Measurements from ENCODE around the gene POLR1D.
"Not testable (repeated sequence)": the region's sequence is repeated elsewhere in the genome, so short reads cannot be mapped to it uniquely, and the experiment has no call there.

The POLR1D gene

DNA sequence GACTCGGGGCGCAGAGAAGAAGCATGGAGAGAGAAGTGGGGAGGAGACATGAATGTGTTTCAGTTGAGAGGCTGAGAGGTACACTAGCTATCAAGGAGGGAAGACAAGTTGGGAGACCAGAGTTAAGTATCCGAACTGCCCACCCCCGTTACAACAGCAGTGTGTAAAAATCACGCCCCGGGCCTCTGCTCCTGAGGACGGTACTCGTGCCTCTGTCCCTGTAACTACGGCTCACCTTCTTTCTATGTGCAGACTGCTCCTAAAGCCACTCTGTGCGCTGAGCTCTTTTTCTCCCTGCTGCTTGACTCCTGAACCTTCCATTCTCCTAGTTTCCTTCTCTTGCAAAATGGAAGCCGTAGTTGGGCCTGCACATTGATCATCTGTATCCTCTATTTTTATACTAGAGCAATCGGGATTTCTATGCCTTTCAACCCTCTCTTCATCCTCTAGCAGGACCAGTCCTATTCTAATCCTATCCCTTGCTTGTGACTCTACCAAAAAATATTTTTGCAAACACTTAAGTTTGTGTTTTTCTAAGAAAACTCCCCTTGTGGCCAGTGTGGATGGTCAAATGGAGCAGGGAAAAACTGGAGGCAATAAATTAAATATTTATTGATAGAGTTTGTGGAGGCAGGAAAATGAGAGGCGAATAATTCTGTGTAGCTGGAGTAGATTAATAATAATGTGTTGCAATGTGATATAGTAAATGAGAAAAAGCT, 569 bp downstream of the POLR1D start:
- Mint-ChIP-seq H3K4me3 (peak overlapping the region; percentile 86), H3K4me1 (ENCODE audit: low read depth) (peaks cover 73% of the 10 kb centered on the region), H3K27ac (peak overlapping the region; percentile 87), H3K9me3 (no peaks in the 10 kb centered on the region), H3K27me3 (no peaks in the 10 kb centered on the region), H3K36me3 (ENCODE audit: low read depth) (peaks cover 51% of the 10 kb centered on the region)
- intact Hi-C loops (cut with micrococcal nuclease): loop anchor here (5.0 kb wide), 1 partner anchor 1035 kb away; the partner anchor contains the start of gene POMP

DNA sequence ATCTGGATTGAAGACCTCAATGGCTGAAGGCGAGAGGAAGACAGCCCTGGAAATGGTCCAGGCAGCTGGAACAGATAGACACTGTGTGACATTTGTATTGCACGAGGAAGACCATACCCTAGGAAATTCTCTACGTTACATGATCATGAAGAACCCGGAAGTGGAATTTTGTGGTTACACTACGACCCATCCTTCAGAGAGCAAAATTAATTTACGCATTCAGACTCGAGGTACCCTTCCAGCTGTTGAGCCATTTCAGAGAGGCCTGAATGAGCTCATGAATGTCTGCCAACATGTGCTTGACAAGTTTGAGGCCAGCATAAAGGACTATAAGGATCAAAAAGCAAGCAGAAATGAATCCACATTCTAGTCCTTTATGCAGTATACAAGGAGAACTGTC, 1.2 kb downstream of the POLR1D start:
- intact Hi-C loops (cut with micrococcal nuclease): loop anchor here (5.0 kb wide), 1 partner anchor 1034 kb away; the partner anchor contains the start of gene POMP
- peaks cover 54% of the 10 kb centered on the region for H3K36me3 Mint-ChIP-seq (ENCODE audit: low read depth)
- no peaks in the 10 kb centered on the region for H3K9me3 Mint-ChIP-seq
- H3K4me3 Mint-ChIP-seq: no peak overlapping the region
- no peaks in the 10 kb centered on the region for H3K27me3 Mint-ChIP-seq
- peaks cover 73% of the 10 kb centered on the region for H3K4me1 Mint-ChIP-seq (ENCODE audit: low read depth)
- H3K27ac Mint-ChIP-seq: no peak overlapping the region

DNA sequence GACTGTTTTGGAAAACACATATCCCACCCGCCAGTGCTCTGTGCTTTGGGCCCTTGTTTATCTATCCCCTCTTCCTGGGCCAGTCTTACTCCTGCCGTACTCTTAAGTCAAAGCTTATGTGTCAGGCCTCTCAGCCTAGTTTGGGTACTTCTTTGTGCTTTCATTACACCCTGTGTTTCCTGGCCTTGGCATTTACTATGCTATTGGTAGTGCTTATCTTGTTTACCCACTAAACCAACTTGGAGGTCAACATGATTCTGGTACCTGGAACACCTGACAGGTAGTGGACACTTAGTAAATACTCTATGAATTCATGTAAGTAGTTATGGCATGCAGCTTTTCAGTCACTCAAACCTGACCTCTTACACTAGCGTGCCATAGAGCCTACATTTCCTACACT, 2.4 kb downstream of the POLR1D start:
- peaks cover 66% of the 10 kb centered on the region for H3K4me1 Mint-ChIP-seq (ENCODE audit: low read depth)
- H3K36me3 Mint-ChIP-seq (ENCODE audit: low read depth): peaks cover 59% of the 10 kb centered on the region
- H3K27ac Mint-ChIP-seq: no peak overlapping the region
- no peaks in the 10 kb centered on the region for H3K27me3 Mint-ChIP-seq
- no peak overlapping the region for H3K4me3 Mint-ChIP-seq
- intact Hi-C loops (cut with micrococcal nuclease): loop anchor here (5.0 kb wide), 1 partner anchor 1033 kb away; the partner anchor contains the start of gene POMP
- no peaks in the 10 kb centered on the region for H3K9me3 Mint-ChIP-seq

DNA sequence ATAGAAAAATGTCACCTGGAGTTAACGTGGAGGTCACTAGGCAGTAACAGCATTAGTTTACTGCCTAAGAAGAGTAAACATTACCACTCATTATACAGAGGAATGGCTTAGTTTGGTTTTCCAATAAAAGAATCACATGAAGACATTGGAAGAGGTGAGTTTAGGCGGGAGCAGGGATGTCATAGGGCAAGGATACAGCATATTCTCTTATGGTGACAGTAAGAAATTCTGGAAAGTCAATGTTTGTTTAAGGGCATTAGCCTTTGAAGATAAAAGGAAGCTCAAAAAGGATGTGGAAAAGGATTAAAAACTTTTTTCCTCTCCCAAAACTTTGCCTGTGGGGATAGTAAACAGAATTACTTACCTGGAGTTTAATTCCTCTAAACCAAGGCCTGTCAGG, 4.1 kb downstream of the POLR1D start:
- H3K36me3 Mint-ChIP-seq (ENCODE audit: low read depth): peaks cover 58% of the 10 kb centered on the region
- H3K27me3 Mint-ChIP-seq: no peaks in the 10 kb centered on the region
- H3K4me1 Mint-ChIP-seq (ENCODE audit: low read depth): peaks cover 59% of the 10 kb centered on the region
- no peak overlapping the region for H3K4me3 Mint-ChIP-seq
- no peak overlapping the region for H3K27ac Mint-ChIP-seq
- no peaks in the 10 kb centered on the region for H3K9me3 Mint-ChIP-seq
- intact Hi-C loops (cut with micrococcal nuclease): no loop called here

DNA sequence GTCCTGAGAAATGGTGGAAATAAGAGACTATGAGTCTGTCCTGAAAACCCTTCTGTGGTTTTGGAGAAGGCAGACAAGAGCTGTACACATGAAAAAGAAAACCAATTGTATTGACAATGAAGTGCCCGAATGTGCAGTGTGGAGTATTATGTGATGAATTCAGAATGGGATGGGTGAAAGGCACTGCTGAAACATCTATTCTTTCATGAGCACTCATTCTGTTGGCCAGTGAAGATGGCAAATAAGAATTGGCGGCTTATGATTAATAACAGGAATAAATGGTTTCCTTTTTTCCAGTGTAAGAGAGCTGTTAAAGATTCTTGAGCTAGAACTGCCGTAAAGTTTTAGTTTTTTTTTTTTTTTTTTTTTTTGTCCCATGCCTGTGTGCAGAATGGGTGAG, 5.7 kb downstream of the POLR1D start:
- peaks cover 61% of the 10 kb centered on the region for H3K4me1 Mint-ChIP-seq (ENCODE audit: low read depth)
- intact Hi-C loops (cut with micrococcal nuclease): no loop called here
- no peak overlapping the region for H3K4me3 Mint-ChIP-seq
- no peaks in the 10 kb centered on the region for H3K27me3 Mint-ChIP-seq
- H3K36me3 Mint-ChIP-seq (ENCODE audit: low read depth): peaks cover 61% of the 10 kb centered on the region
- H3K9me3 Mint-ChIP-seq: no peaks in the 10 kb centered on the region
- H3K27ac Mint-ChIP-seq: no peak overlapping the region

DNA sequence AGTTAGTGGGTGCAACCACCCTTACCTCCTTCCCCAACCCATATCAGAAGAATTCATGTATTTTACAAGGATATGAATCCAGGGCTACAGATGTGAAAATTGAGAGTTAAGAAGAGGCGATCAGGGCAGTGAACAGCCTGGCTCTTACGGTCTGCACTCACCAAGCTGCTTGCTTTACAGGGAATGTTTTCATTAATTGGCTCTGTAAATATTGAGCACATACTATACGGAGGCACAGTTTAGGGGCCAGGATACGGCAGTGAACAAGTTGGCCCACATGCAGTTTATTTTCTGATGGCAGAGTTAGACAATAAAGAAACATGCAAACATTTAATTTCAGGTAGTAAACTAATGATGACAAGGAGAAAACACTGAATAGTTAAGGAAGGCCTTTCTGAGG, 6.4 kb downstream of the POLR1D start:
- Mint-ChIP-seq H3K4me1 (ENCODE audit: low read depth) (peaks cover 54% of the 10 kb centered on the region), H3K4me3 (no peak overlapping the region), H3K27me3 (no peaks in the 10 kb centered on the region), H3K36me3 (ENCODE audit: low read depth) (peaks cover 62% of the 10 kb centered on the region), H3K27ac (no peak overlapping the region), H3K9me3 (no peaks in the 10 kb centered on the region)
- intact Hi-C loops (cut with micrococcal nuclease): no loop called here

DNA sequence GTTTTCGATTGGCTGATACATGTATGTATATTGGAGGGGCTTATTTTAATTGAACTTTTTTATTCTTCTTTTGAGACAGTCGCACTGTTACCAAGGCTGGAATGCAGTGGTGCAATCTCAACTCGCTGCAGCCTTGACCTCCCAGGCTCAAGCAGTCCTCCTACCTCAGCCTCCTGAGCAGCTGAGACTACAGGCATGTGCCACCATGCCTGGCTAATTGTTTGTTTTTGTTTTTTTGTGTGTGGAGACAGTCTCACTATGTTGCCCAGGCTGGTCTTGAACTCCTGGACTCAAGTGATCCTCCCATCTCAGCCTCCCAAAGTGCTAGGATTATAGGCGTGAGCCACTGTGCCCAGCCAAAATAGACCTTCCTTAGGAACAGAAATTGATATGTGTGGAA, 7.1 kb downstream of the POLR1D start:
- intact Hi-C loops (cut with micrococcal nuclease); H3K4me3 Mint-ChIP-seq; H3K27ac Mint-ChIP-seq; H3K27me3 Mint-ChIP-seq; H3K9me3 Mint-ChIP-seq: not testable (repeated sequence)
- Mint-ChIP-seq H3K4me1 (ENCODE audit: low read depth) (peaks cover 48% of the 10 kb centered on the region), H3K36me3 (ENCODE audit: low read depth) (peaks cover 57% of the 10 kb centered on the region)

DNA sequence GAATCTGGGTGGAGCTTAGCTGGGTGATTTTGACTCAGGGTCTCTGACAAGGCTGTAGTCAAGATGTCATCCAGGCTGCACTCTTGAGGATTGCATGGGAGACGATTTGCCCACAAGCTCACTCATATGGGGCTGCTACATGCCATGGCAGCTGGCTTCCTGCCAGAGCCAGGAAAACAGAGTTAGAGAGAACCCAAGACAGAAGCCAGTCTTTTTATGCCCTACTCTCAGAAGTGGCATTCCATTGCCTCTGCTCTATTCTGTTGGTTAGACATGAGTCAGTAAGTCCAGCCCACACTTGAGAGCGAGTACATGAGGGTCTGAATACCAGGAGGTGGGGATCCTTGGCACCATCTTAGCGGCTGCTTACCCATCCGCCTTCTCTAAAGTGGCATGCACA, 9.5 kb downstream of the POLR1D start:
- Mint-ChIP-seq H3K9me3 (no peaks in the 10 kb centered on the region), H3K36me3 (ENCODE audit: low read depth) (peaks cover 38% of the 10 kb centered on the region), H3K4me1 (ENCODE audit: low read depth) (peaks cover 28% of the 10 kb centered on the region), H3K27me3 (no peaks in the 10 kb centered on the region), H3K4me3 (no peak overlapping the region), H3K27ac (no peak overlapping the region)
- intact Hi-C loops (cut with micrococcal nuclease): no loop called here

DNA sequence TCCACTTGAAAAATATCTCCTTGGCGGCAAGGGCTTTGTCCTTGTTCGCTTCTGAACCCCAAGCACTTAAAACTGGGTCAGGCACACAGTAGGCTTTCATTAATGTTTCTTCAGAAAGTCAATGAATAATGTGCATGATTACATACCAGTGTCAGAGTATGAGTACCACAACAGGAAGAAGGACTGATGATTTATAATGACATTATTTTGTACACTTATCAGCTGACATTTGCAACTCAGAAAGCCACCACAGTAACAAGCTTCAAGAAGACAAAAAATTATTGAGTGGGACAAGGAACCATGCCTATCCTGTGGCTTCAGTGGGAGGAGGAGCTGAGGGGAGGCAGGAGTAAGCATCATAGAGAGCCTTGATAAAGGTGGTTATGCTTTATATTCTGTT, 10.0 kb downstream of the POLR1D start:
- Mint-ChIP-seq H3K36me3 (ENCODE audit: low read depth) (peaks cover 38% of the 10 kb centered on the region), H3K9me3 (no peaks in the 10 kb centered on the region), H3K4me3 (no peak overlapping the region), H3K4me1 (ENCODE audit: low read depth) (peaks cover 28% of the 10 kb centered on the region), H3K27me3 (no peaks in the 10 kb centered on the region), H3K27ac (no peak overlapping the region)
- intact Hi-C loops (cut with micrococcal nuclease): no loop called here

DNA sequence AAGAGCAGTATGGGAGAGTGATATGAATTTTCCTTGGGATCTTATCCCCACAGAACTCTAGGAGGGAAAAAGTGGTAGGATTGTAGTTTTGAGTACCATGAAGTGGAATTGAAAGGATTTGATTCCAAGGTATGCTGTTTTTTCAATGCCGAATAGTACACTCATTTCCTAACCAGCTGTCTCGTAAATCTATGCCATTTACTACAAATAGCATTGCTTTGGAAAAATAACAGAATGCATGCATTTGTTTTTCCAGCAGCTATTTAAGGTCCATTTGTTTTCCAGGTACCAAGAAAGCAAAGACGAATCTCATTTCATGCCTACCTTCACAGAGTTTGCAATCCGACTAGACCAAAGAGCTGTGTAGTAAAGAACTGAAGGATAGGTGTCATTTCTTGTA, 10.5 kb downstream of the POLR1D start:
- H3K9me3 Mint-ChIP-seq: no peaks in the 10 kb centered on the region
- H3K27ac Mint-ChIP-seq: no peak overlapping the region
- H3K4me1 Mint-ChIP-seq (ENCODE audit: low read depth): peaks cover 29% of the 10 kb centered on the region
- no peaks in the 10 kb centered on the region for H3K27me3 Mint-ChIP-seq
- H3K36me3 Mint-ChIP-seq (ENCODE audit: low read depth): peaks cover 33% of the 10 kb centered on the region
- intact Hi-C loops (cut with micrococcal nuclease): no loop called here
- no peak overlapping the region for H3K4me3 Mint-ChIP-seq

DNA sequence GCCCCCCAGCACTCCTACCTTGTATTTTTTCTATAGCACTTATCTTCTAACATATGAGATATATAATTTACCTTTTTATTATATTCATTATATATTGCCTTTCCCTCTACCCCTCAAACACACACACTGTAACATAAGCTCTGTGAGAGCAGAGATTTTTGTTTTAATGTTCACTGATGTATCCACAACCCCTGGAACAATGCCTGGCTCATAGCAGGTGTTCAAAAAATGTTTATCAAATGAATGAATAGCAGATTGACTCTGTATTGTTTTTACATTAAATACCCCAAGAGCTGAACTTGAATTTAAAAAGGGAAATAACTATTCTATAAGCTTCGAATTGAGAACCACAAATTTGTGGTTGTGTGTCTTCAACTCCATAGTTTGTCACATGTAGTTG, 11.0 kb downstream of the POLR1D start:
- H3K9me3 Mint-ChIP-seq: no peaks in the 10 kb centered on the region
- intact Hi-C loops (cut with micrococcal nuclease): no loop called here
- H3K4me3 Mint-ChIP-seq: no peak overlapping the region
- no peak overlapping the region for H3K27ac Mint-ChIP-seq
- peaks cover 30% of the 10 kb centered on the region for H3K36me3 Mint-ChIP-seq (ENCODE audit: low read depth)
- H3K27me3 Mint-ChIP-seq: no peaks in the 10 kb centered on the region
- peaks cover 24% of the 10 kb centered on the region for H3K4me1 Mint-ChIP-seq (ENCODE audit: low read depth)

DNA sequence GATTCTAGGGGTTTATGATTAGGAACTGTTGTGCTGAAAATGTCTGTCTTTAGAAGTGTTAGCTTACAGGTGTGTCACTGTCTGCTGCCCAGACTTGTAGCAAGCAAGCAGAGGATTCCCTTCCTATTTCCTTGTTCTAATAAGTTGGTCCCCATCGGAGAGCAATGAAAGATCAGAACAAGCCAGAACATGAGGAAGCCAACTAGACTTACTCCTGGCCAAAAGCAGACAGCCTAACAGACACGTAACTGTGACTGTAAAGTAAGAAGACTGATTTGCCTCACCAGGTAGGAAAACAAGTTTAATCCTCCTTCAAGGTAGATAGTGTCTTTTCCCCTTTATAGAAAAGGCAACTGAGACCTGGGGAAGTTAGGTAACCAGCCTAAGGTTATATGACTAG, 12.5 kb downstream of the POLR1D start:
- H3K27me3 Mint-ChIP-seq: no peaks in the 10 kb centered on the region
- H3K4me3 Mint-ChIP-seq: no peak overlapping the region
- peak overlapping the region; percentile 55 for H3K27ac Mint-ChIP-seq
- H3K9me3 Mint-ChIP-seq: no peaks in the 10 kb centered on the region
- intact Hi-C loops (cut with micrococcal nuclease): no loop called here
- H3K4me1 Mint-ChIP-seq (ENCODE audit: low read depth): peaks cover 31% of the 10 kb centered on the region
- H3K36me3 Mint-ChIP-seq (ENCODE audit: low read depth): peaks cover 24% of the 10 kb centered on the region

DNA sequence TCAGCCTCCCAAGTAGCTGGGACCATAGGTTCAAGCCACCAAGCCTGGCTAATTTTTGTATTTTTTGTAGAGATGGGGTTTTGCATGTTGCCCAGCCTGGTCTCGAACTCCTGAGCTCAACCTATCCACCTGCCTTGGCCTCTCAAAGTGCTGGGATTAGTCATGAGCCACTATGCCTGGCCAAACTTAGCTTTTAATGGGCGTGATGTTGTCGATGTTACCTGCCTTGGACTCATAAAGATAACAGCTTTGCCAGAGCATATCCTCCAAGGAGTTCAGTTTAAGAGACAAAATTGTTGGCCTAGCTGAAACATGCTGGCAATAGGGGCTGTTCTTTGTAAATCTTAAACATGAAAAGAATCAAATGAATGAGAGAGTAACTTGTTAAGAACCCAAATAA, 13.1 kb downstream of the POLR1D start:
- Mint-ChIP-seq H3K9me3 (no peaks in the 10 kb centered on the region), H3K36me3 (ENCODE audit: low read depth) (peaks cover 24% of the 10 kb centered on the region), H3K4me3 (no peak overlapping the region), H3K27me3 (no peaks in the 10 kb centered on the region), H3K27ac (peak overlapping the region; percentile 55), H3K4me1 (ENCODE audit: low read depth) (peaks cover 31% of the 10 kb centered on the region)
- intact Hi-C loops (cut with micrococcal nuclease): no loop called here

DNA sequence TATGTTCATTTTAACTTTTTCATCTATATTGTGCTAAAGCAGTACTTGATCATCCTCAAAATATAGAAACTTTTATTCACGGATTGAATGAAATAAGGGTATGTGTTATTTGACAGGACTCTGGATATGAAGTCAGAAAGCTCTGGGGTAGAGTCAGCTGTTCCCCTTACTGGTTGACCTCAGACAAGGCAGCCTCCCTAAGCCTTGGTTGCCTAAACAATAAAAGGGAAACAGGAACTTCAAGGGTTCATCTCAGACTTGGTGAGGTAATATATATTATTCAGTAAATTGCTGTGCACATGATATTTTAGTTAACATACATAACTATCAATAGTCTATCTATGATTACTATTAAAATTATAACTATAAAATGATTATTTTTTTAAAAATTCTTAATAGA, 13.6 kb downstream of the POLR1D start:
- Mint-ChIP-seq H3K27ac (no peak overlapping the region), H3K36me3 (ENCODE audit: low read depth) (peaks cover 24% of the 10 kb centered on the region), H3K4me1 (ENCODE audit: low read depth) (peaks cover 31% of the 10 kb centered on the region), H3K27me3 (no peaks in the 10 kb centered on the region), H3K9me3 (no peaks in the 10 kb centered on the region), H3K4me3 (no peak overlapping the region)
- intact Hi-C loops (cut with micrococcal nuclease): no loop called here

Data from dendritic cell treated with granulocyte-macrophage colony-stimulating factor and Interleukin-4, amounts not matched to agents 40 ng/mL and 50 ng/mL, for 4 days (primary cell).